SIG-M5 treated with dmso at 0.1 percent for 504 hours (cell line): ENCODE measurements around the gene ST8SIA1.
A peak's percentile ranks its signal among the peaks of the same experiment; 100 is the strongest.

Experiments used
- DNase-seq: peaks from one replicate; lab custom pipeline; 2025; ENCODE audit not compliant: unreplicated experiment; lab: John Stamatoyannopoulos, UW

ST8SIA1 gene

DNA sequence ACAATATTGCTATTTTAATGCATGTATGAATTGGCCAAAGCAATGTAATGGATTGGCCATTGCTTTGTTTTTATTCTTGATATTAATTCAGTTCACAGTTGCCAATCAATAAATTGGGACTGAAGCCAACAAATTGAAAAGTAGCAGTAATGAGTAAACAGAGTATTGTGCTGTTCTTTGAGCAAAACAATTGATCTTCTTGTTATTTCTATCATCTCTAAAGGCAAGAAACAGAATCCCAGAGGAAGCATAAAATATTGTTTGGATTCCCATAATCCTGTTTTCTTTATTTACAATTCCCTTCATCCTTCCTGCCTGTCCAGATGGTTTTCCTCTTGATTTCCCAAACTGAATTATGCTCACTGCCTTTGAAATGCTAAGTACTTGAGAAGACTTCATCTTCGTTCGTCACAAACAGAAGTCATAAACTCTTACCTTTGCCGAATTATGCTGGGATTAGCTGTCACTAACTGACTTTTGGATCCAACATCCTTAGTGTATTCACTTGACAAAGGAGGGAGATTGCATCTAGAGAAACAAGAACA is 85.9 kb downstream of the ST8SIA1 start:
- no peak for DNase-seq

DNA sequence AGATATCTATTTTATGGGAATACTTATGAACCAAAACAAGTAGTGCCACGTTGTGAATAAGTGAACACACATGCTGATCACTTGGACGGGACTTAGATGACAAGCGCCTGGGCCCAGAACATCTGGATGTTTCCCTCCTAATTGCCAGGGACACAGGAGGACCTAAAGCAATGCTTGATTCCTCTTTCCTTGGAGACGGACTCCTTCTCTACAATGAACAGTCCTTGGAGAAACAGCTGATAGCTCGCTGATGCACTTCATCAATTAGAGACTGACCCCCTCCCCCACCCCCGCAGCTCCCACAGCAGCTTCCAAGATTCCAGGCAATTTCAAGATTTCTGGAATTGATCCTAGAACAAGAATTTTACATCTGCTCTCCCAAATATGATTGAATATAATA is 86.4 kb downstream of the ST8SIA1 start:
- DNase-seq = no peak

DNA sequence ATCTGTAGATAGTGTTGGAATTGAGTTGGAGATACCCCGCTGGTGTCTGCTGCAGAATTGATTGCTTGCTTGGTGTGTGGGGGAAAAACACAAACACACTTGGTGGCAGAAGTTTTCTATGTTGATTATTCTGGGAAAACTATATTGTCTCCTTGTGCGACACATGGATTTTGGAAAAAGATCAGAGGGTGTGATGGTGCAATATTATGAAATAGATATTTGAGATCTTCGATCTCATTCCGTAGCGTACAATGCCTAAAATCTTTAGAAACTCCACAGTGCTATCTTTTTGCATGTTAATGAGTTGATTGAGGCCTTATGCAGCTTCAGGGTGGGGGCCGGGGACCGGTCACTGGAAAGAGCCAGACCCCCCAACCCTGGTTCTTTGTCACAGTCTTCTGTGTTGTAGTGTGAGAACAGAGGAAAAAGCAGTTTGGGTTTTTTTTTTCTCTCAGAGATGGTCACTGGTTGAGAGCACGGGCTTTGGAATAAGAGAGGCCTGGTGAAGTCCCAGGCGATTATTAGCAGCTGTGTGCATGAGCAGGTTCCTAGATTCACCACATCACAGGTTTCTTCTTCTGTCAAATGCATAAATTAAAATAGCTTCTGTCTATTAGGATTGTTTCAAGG is 88.2 kb downstream of the ST8SIA1 start:
- DNase-seq = no peak

GRCh38 chr12:22242726-22243125 is 91.8 kb downstream of the ST8SIA1 start:
- DNase-seq = no peak

GRCh38 chr12:22238211-22238610 is 96.3 kb downstream of the ST8SIA1 start:
- DNase-seq = no peak

GRCh38 chr12:22234561-22234960 is 99.9 kb downstream of the ST8SIA1 start:
- DNase-seq = no peak

DNA sequence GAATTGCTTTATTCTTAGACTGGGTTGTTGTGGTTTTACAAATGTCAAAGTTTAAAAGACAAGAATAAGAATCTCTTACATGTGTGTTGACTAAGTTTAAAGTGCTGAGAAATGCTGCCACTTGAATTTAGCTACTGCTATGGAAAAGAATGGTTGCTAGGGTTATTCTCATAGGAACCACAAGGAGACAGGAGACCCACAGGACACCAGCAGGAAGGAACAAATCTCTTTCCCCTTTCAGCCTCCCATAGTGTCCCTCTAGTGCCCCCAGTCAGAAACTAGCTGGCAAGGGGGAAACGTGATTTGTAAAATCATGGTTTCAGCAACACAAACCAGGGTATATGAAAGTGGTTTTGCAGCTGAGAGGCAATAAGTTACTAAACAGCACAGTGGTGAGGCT is 102.7 kb downstream of the ST8SIA1 start:
- DNase-seq = peak; percentile 10

DNA sequence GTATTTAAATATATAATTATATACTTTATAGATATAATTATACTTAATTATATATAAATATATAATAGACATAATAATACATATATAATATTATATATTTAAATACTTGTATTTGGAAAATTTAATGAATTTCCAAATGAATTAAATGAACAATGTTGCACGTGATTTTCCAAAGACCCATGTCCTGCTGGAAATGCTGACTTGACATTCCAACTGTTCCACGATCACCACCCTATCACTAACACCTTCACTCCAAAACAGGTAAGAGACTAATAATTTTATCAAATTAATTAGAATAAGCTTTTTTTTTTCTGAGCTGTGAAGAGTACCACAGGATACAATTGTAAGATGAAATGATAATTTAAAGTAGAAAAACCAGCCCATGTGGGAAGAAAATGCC is 103.4 kb downstream of the ST8SIA1 start:
- no peak for DNase-seq

- no peak for DNase-seq
Measured at GRCh38 chr12:22230280-22230794, 104.2 kb downstream of the ST8SIA1 start.

DNA sequence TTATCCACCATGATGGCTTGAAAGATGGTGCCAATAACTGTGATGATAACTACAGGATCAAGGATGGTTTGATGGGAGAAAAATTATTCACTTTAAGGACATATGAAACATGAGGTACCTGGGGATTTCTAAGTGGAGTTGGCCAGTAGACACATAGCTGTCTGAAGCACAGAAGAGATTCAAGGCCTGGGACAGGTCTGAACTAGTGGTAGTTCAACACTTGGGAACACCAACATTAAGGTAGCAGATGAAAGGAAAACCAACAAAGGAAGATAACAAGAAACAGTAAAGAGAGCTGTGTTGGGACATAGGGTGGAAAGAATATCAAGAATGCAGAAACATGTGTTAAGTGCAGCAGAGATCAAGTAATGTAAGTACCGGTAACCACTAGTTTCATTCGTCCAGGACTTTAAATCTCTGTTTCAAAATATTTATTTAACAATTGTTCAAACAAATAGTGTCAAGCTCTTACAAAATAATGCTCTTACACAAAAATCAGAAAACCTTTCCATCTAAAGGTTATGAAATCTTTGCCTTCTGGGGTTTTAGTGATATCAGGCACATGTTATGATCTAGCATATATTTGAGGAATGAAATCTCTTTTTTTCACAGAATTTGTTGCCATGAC is 104.7 kb downstream of the ST8SIA1 start:
- no peak for DNase-seq

DNA sequence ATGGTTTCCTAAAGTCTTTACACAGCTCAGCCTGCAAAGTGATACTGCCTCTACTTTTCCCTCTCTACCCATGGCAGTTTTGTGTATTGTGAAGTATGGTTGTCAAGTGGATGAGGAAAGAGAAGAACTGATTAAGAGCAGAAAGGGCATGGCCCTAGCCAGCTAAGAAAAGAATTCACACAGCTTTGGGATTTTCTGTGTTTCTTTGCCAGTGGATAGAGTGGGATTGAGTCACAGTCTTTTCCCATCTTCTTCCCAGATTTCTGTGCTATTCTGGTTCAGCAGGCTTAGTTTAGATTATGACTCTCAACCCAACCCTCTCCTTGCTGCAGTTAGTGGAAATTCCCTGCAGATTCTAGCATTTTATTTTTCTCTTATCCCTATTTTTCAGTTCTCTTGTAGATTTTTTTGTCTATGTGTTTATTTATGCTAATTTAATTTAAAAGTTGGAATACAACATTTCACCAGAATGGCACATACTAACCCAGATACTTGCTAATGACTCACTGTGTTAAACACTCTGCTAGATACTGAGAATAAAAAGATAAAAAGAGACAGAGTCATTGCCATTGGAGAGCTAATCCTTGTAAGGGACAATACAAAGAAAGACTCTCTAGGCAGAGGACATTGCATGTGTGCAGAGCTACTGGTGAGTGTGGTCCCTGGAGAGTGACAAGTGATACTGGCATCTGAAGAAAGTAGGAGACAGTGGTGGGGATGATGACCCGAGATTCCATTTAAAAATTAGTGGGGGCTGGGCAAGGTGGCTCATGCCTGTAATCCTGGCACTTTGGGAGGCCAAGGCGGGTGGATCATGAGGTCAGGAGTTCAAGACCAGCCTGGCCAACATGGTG is 106.3 kb downstream of the ST8SIA1 start:
- no peak for DNase-seq

DNA sequence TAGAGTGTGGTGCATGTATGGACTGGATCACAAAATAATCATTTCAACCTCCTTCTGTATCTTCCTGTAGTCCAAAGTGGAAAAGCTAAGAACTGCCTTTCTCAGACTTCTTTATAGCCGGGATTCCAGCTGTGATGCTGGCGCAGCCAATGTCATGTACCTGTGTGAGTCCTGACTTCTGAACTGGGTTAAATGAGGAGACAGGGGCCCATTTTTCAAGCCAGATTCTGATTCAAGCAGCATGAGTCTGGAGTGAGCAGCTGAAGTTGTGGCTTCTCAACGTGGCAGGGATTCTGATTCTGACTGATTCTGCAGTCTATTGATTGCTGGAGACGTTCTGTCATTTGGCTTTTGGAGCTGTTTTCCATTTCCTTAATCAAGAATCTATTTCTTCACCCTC is 111.2 kb downstream of the ST8SIA1 start:
- DNase-seq = no peak

- no peak for DNase-seq
Measured at GRCh38 chr12:22217556-22217955, 117.0 kb downstream of the ST8SIA1 start.

GRCh38 chr12:22215467-22216253 is 118.8 kb downstream of the ST8SIA1 start:
- DNase-seq = peak; percentile 44

DNA sequence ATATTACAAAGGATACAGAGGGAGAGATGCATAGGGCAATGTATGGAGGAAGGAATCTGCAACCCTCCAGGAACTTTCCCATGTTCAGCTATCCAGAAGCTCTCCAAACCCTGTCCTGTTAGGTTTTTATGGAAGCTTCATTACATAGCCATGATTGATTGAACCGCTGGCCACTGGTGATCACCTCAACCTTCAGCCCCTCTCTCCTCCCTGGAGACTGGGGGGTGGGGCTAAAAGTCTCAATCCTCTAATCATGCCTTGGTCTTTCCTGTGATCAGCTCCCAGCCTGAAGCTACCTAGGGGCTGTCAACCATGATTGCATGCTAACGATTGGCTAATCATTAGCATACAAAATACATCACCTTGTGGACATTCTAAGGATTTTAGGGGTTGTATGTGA is 123.4 kb downstream of the ST8SIA1 start:
- DNase-seq = no peak

DNA sequence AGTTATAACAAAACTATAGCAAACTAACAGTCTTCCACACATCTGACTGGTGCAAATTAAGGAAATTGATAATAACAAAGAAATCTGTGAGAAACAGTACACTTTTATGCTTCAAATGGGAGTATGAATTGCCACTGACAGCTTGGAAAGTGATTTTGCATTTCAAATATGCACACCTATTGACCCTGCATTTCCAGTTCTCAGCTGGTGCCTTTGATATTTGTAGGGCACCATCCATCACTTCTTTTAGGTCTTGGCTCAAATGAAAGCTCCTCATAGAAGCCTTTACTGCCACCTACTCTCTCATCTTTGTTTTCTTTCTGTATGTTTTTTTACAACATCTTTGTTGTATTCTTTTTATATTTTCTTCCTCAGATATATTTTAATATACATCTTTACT is 125.1 kb downstream of the ST8SIA1 start:
- no peak for DNase-seq

GRCh38 chr12:22206111-22206728 is 128.3 kb downstream of the ST8SIA1 start:
- no peak for DNase-seq

GRCh38 chr12:22204391-22204790 is 130.1 kb downstream of the ST8SIA1 start:
- no peak for DNase-seq

DNA sequence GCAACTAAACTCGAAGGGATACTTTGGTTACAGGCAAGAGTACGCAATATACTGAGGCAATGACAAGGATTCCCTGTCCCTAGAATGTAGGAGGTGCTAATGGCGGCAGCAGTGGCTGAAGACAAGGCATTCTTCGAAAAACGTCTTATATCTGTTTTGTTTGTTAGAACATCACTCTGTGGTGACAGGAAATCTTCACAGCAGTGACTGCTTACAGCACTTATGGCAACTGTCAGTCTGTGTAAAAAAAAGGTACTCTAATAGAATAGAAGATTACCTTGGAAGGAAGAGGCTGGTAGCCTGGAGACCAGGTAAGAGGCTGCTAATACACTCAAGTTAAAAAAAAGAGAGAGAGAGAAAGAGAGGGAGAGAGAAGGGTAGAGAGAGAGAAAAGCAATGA is 131.7 kb downstream of the ST8SIA1 start:
- no peak for DNase-seq

DNA sequence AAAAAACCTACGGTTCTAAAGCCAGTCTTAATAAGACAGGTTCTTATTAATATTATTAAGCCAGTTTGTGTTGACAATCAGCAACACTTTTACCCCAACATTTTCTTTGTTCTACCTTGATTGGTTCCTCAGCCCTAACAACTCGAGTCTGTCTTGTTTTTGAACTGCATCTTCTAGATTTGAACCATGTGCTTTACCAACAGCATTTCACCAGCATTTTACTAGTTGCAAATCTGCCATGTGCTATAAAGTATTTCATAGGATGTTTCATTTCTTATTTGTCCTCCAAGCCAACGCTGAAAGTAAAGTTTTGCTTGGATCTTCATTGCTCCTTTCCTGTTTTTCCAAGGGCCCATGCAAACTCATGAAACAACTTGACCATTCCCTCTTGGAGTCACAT is 133.4 kb downstream of the ST8SIA1 start:
- no peak for DNase-seq
